Panc1 (cell line): ENCODE results near the gene PPM1M. TPM values are rescaled to one million over a fixed set of nuclear protein-coding genes. Genes with fewer than 3 reads are reported as not detected.

Source experiments
- ATAC-seq: fragments of 200-7000 bp; cut with Tn5 transposase; 2 replicates; pipeline ENCODE4 v1.9.1; 2020; ENCODE audit warnings: mild to moderate bottlenecking, moderate library complexity
- BruUV-seq: library from RNA; stranded (reverse); fragments of 400-500 nt; replicated peaks from 2 replicates; lab custom pipeline; 2021; lab: Mats Ljungman, UMichigan
- CTCF ChIA-PET: fragments of 300-600 bp; sonication (Branson Sonifier 250); formaldehyde crosslinking; loops from one replicate; lab custom pipeline; 2022; ENCODE audit warnings: antibody characterized with exemption; lab: Charles Lee
- POLR2A ChIA-PET: fragments of 300-600 bp; sonication (Branson Sonifier 250); formaldehyde crosslinking; loops from one replicate; lab custom pipeline; 2022; ENCODE audit warnings: antibody characterized with exemption; lab: Charles Lee
- DNase-seq: peaks from one replicate; pipeline ENCODE4 v3.0.0-alpha.2; 2010; ENCODE audit warnings: low read depth, low spot score
- H3K27ac ChIP-seq: 2 replicates; pipeline ENCODE4 v1.5.1; 2011; ENCODE audit warnings: mild to moderate bottlenecking, low read length, inconsistent platforms
- H3K27me3 ChIP-seq: fragments of 200-500 bp; sonication (Bioruptor generic); 2 replicates; pipeline ENCODE4 v1.6.0; 2014; ENCODE audit warnings: low read length, inconsistent platforms; ENCODE audit not compliant: control insufficient read depth, insufficient read depth
- H3K36me3 ChIP-seq: fragments of 200-500 bp; sonication (Bioruptor generic); 2 replicates; pipeline ENCODE4 v1.5.1; 2014; ENCODE audit warnings: inconsistent platforms, mild to moderate bottlenecking, low read length, moderate library complexity; ENCODE audit not compliant: control insufficient read depth, insufficient read depth
- H3K4me1 ChIP-seq: 2 replicates; pipeline ENCODE4 v1.5.1; 2011; ENCODE audit warnings: inconsistent platforms, mild to moderate bottlenecking, low read length, moderate library complexity; ENCODE audit not compliant: control insufficient read depth, insufficient read depth
- H3K4me3 ChIP-seq, 2 experiments: 2 replicates each; pipeline ENCODE4 v1.5.1; 2011 to 2012; ENCODE audit warnings: low read depth in 2 of 2, low read length in 2 of 2, mild to moderate bottlenecking in 2 of 2, inconsistent platforms in 1 of 2, moderate library complexity in 1 of 2
- H3K9me3 ChIP-seq: fragments of 200-500 bp; sonication (Bioruptor generic); 2 replicates; pipeline ENCODE4 v1.5.1; 2014; ENCODE audit warnings: low read depth, mild to moderate bottlenecking, inconsistent platforms, low read length, moderate library complexity; ENCODE audit not compliant: control insufficient read depth, insufficient read depth
- POLR2AphosphoS5 ChIP-seq: IDR thresholded peaks from 2 replicates; pipeline ENCODE4 v1.6.1; 2012; ENCODE audit warnings: mild to moderate bottlenecking, low read depth, low read length, moderate library complexity
- SIN3A ChIP-seq: IDR thresholded peaks from 2 replicates; pipeline ENCODE4 v1.6.1; 2012; ENCODE audit warnings: low read depth, mild to moderate bottlenecking, low read length, moderate library complexity, borderline replicate concordance; ENCODE audit not compliant: insufficient read depth
- TCF7L2 ChIP-seq: IDR thresholded peaks from 2 replicates; pipeline ENCODE4 v1.6.1; 2011; ENCODE audit warnings: mild to moderate bottlenecking, low read depth, low read length, inconsistent platforms
- in situ Hi-C: cut with HindIII; loops from 2 replicates; pipeline ENCODE4 v1.10.0; 2016; ENCODE audit warnings: low sequenced_read_pairs, low pct_unique_long_range_greater_than_20kb
- intact Hi-C: fragments of 100-400 bp; cut with micrococcal nuclease; formaldehyde crosslinking; loops from one replicate; pipeline ENCODE4 v1.10.0; 2022; ENCODE audit not compliant: unreplicated experiment
- total RNA-seq: library from RNA; stranded (reverse); gene quantifications from one replicate; pipeline ENCODE4 v1.2.1, GENCODE V29; 2021; ENCODE audit not compliant: unreplicated experiment
- TF ChIP-seq, protein P1 (sequence below): fragments of 450-650 bp; IDR thresholded peaks from 2 replicates; pipeline ENCODE4 v1.5.1; 2017; ENCODE audit warnings: mild to moderate bottlenecking
- TF ChIP-seq, protein P2 (sequence below), 2 experiments: IDR thresholded peaks; 2 replicates each; pipeline ENCODE4 v1.6.1; 2011 to 2012; ENCODE audit warnings: low read depth in 2 of 2, control low read depth in 1 of 2, low read length in 1 of 2, mild to moderate bottlenecking in 1 of 2, moderate library complexity in 1 of 2; ENCODE audit not compliant: insufficient read depth in 1 of 2

Gene PPM1M
- total RNA-seq, 1 experiment from 2014 or later = 9.7 TPM

DNA sequence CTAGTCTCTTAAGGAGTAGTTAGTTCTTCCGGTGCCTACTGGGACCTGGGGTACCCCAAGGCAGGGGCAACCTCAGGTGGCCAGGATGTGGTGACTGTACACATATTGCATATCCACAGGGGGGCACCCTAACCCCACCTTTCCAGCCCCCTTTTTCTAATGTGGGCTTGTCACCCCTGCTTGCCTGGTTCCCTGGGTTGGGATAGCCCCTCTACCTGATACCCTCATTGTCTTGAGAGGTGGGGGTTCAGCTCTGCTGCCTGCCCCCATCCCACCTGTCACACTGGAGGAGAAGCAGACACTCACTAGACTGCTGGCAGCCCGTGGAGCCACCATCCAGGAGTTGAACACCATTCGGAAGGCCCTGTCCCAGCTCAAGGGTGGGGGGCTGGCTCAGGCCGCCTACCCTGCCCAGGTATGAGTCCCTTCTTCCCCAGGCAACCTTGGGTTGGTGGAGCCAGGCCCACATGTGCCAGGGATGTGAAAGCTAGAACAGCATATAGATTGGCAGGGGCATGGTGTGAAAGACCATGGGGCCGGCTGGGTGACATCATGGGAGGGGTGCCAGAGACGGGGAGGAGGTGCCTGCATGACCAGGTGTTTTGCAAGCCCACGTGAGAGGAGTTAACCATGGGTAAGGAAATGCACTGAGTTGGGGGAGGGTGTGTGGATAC is 46.1 kb downstream of the PPM1M start:
- Histone ChIP-seq H3K27me3 (no peaks in the 10 kb centered on the region), H3K27ac (no peak overlapping the region), H3K4me1 (peaks cover 3% of the 10 kb centered on the region; the same call in 1 of the 2 replicates), H3K9me3 (no peaks in the 10 kb centered on the region), H3K36me3 (no peaks in the 10 kb centered on the region), H3K4me3 (no peak overlapping the region)
- TF ChIP-seq, protein P1, sequence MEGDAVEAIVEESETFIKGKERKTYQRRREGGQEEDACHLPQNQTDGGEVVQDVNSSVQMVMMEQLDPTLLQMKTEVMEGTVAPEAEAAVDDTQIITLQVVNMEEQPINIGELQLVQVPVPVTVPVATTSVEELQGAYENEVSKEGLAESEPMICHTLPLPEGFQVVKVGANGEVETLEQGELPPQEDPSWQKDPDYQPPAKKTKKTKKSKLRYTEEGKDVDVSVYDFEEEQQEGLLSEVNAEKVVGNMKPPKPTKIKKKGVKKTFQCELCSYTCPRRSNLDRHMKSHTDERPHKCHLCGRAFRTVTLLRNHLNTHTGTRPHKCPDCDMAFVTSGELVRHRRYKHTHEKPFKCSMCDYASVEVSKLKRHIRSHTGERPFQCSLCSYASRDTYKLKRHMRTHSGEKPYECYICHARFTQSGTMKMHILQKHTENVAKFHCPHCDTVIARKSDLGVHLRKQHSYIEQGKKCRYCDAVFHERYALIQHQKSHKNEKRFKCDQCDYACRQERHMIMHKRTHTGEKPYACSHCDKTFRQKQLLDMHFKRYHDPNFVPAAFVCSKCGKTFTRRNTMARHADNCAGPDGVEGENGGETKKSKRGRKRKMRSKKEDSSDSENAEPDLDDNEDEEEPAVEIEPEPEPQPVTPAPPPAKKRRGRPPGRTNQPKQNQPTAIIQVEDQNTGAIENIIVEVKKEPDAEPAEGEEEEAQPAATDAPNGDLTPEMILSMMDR = peak; percentile 74
- TF ChIP-seq, protein P2, sequence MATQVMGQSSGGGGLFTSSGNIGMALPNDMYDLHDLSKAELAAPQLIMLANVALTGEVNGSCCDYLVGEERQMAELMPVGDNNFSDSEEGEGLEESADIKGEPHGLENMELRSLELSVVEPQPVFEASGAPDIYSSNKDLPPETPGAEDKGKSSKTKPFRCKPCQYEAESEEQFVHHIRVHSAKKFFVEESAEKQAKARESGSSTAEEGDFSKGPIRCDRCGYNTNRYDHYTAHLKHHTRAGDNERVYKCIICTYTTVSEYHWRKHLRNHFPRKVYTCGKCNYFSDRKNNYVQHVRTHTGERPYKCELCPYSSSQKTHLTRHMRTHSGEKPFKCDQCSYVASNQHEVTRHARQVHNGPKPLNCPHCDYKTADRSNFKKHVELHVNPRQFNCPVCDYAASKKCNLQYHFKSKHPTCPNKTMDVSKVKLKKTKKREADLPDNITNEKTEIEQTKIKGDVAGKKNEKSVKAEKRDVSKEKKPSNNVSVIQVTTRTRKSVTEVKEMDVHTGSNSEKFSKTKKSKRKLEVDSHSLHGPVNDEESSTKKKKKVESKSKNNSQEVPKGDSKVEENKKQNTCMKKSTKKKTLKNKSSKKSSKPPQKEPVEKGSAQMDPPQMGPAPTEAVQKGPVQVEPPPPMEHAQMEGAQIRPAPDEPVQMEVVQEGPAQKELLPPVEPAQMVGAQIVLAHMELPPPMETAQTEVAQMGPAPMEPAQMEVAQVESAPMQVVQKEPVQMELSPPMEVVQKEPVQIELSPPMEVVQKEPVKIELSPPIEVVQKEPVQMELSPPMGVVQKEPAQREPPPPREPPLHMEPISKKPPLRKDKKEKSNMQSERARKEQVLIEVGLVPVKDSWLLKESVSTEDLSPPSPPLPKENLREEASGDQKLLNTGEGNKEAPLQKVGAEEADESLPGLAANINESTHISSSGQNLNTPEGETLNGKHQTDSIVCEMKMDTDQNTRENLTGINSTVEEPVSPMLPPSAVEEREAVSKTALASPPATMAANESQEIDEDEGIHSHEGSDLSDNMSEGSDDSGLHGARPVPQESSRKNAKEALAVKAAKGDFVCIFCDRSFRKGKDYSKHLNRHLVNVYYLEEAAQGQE (IDR thresholded peaks at IDR 0.05; ENCODE audit: insufficient read depth in 1 of 2, low read depth in 2 of 2, low read length in 1 of 2) = no peak
- DNase-seq (no peak), ATAC-seq (no peak)
- intact Hi-C loops (loop anchor here (2.0 to 5.0 kb wide), 2 partner anchors 47 to 156 kb away; partner anchors contain the start of gene SEMA3G), in situ Hi-C loops (no loop called here)
- POLR2A ChIA-PET = no interaction called here
- CTCF ChIA-PET = no interaction called here
- BruUV-seq = no TSS peak

DNA sequence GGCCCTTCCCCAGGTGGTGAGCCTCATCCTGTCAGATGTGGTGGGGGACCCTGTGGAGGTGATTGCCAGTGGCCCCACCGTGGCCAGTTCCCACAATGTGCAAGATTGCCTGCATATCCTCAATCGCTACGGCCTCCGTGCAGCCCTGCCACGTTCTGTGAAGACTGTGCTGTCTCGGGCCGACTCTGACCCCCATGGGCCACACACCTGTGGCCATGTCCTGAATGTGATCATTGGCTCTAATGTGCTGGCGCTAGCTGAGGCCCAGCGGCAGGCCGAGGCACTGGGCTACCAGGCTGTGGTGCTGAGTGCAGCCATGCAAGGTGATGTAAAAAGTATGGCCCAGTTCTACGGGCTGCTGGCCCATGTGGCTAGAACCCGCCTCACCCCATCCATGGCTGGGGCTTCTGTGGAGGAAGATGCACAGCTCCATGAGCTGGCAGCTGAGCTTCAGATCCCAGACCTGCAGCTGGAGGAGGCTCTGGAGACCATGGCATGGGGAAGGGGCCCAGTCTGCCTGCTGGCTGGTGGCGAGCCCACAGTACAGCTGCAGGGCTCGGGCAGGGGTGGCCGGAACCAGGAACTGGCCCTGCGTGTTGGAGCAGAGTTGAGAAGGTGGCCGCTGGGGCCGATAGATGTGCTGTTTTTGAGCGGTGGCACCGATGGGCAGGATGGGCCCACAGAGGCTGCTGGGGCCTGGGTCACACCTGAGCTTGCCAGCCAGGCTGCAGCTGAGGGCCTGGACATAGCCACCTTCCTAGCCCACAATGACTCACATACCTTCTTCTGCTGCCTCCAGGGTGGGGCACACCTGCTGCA is 46.9 kb downstream of the PPM1M start:
- no peaks in the 10 kb centered on the region for H3K36me3 ChIP-seq
- in situ Hi-C loops (no loop called here), intact Hi-C loops (loop anchor here (5.0 kb wide), 1 partner anchor 155 kb away; the partner anchor contains the start of gene SEMA3G)
- ATAC-seq (no peak), DNase-seq (no peak)
- no peaks in the 10 kb centered on the region for H3K4me1 ChIP-seq
- ChIA-PET POLR2A (no interaction called here), CTCF (no interaction called here)
- no peaks in the 10 kb centered on the region for H3K9me3 ChIP-seq
- H3K4me3 ChIP-seq = no peak overlapping the region
- BruUV-seq = no TSS peak
- TF ChIP-seq, protein P2 (IDR thresholded peaks at IDR 0.05; ENCODE audit: insufficient read depth in 1 of 2, low read depth in 2 of 2, low read length in 1 of 2) = no peak
- TF ChIP-seq, protein P1 = no peak
- TF ChIP-seq SIN3A (no peak), TCF7L2 (no peak), POLR2AphosphoS5 (no peak)
- H3K27ac ChIP-seq = no peak overlapping the region
- H3K27me3 ChIP-seq = no peaks in the 10 kb centered on the region
